Kidney epithelial cell (primary cell): ENCODE measurements around the gene C11orf86. TPM values are rescaled to one million over a fixed set of nuclear protein-coding genes. Genes with fewer than 3 reads are reported as not detected.
A peak's percentile ranks its signal among the peaks of the same experiment; 100 is the strongest.

Source experiments
- DNase-seq: peaks from one replicate; pipeline ENCODE4 v3.0.0-alpha.2; 2010; ENCODE audit warnings: low read depth
- H3K27me3 ChIP-seq: 2 replicates; pipeline ENCODE4 v1.6.0; 2011; ENCODE audit warnings: low read length; ENCODE audit not compliant: control insufficient read depth, insufficient read depth
- H3K36me3 ChIP-seq: 2 replicates; pipeline ENCODE4 v1.5.1; 2011; ENCODE audit warnings: low read length; ENCODE audit not compliant: control insufficient read depth, insufficient read depth
- H3K4me3 ChIP-seq: 2 replicates; pipeline ENCODE4 v1.5.1; 2011; ENCODE audit warnings: low read depth, mild to moderate bottlenecking, control low read depth, low read length
- total RNA-seq: library from RNA; depleted of rRNA; stranded (reverse); fragments of >200 nt; gene quantifications from 2 replicates; pipeline ENCODE4 v1.2.3, GENCODE V29; 2015
- TF ChIP-seq, protein P1 (sequence below): IDR thresholded peaks from 2 replicates; pipeline ENCODE4 v1.5.1; 2011; ENCODE audit warnings: mild to moderate bottlenecking, moderate library complexity, low read length, control low read depth, inconsistent platforms; ENCODE audit not compliant: insufficient read depth, poor library complexity, severe bottlenecking

C11orf86 gene
- total RNA-seq, 1 donor from 2014 or later: not detected

DNA sequence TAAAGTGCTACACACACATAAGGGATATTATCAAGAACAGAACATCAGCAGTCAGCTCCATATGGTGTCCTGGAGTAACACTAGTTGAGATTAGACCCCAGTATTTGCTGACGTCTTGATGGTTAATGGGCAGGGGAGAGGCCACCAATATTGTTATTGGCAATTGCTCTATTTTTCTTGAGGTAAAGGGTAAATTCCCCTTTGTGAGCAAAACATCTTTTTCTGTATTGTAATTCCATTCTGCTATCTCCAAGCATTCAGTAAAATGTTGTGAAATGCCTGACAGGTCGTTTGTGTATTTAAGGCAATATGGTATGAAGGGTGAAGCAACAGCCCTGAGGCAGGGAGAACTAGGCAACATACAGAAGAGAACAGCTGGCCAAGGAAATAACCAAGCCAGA is 38.8 kb upstream of the C11orf86 start:
- no peak for DNase-seq

DNA sequence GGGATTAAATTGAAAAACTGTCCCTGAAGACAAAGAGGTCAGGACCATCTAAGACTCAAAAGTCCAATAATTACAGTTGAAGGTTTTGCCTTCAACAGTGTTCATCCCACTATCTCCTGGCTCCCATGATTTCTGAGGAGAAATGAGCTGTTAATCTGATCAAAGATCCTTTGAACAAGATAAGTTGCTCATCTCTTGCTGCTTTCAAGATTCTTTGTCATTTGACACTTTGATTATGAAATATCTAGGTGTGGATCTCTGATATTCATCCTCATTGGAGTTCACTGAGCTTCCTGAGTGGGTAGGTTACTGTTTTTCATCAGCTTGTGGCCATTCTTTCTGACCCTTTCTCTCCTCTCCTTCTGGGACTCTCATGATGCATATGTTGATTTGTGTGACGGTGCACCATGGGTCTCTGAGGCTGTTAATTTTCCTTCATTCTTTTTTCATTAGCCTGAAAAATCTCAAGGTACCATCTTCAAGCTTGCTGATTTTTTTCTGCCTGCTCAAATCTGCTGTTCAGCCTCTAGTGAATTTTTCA is 37.8 kb upstream of the C11orf86 start:
- no peak for DNase-seq
- H3K27me3 ChIP-seq: no peaks in the 10 kb centered on the region
- no peak overlapping the region for H3K4me3 ChIP-seq
- TF ChIP-seq, protein P1, sequence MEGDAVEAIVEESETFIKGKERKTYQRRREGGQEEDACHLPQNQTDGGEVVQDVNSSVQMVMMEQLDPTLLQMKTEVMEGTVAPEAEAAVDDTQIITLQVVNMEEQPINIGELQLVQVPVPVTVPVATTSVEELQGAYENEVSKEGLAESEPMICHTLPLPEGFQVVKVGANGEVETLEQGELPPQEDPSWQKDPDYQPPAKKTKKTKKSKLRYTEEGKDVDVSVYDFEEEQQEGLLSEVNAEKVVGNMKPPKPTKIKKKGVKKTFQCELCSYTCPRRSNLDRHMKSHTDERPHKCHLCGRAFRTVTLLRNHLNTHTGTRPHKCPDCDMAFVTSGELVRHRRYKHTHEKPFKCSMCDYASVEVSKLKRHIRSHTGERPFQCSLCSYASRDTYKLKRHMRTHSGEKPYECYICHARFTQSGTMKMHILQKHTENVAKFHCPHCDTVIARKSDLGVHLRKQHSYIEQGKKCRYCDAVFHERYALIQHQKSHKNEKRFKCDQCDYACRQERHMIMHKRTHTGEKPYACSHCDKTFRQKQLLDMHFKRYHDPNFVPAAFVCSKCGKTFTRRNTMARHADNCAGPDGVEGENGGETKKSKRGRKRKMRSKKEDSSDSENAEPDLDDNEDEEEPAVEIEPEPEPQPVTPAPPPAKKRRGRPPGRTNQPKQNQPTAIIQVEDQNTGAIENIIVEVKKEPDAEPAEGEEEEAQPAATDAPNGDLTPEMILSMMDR: no peak
- no peaks in the 10 kb centered on the region for H3K36me3 ChIP-seq

More for the DNA sequence above, 38.8 kb upstream of the C11orf86 start:
- H3K36me3 ChIP-seq: no peaks in the 10 kb centered on the region
- TF ChIP-seq, protein P1: no peak
- no peak overlapping the region for H3K4me3 ChIP-seq
- H3K27me3 ChIP-seq: no peaks in the 10 kb centered on the region

DNA sequence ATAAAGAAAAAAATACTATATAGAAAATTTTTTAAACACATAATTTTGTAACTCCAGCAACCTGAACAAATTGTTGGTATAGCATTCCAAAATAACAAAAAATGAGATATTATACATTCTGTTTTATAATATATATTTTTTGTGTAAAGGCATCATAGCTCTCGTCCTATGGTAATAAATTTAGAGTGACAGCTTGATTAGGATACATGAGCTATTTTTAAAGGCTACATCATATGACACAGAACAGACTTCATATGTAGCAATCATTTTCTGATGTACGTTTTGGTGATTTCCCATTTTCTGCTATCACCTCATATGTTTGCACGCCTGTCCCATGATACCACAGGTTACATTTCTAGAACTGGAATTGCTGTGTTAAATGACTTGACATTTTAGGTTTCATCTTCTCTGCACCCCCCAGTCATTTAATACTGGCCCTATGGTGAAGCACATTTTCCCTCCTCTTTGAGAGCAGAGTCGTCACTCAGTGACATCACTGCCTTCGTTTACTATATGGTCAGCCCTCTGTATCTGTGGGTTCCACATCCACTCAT is 36.4 kb upstream of the C11orf86 start:
- no peak overlapping the region for H3K4me3 ChIP-seq
- TF ChIP-seq, protein P1: no peak
- no peak for DNase-seq
- H3K36me3 ChIP-seq: no peaks in the 10 kb centered on the region
- H3K27me3 ChIP-seq: no peaks in the 10 kb centered on the region

DNA sequence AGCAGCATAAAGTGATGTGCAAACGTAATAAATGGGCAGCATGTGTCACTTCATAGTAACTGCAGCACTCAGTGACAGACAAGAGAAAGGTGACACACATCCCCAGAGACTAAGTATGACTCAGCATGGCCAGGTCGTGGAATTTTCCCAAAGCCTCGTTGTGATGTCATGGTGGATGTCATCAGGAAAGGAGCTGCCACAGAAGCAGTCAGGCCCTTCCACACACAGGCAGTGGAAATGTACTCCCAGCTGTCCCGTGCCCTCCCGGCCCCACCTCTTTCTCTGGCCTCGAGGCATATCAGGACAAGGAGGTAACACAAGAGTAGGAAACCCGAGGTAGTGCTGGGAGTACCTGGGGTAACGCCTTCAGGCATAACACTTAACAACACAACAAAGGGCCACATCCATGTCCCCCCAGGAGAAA is 25.0 kb upstream of the C11orf86 start:
- DNase-seq: peak; percentile 80

DNA sequence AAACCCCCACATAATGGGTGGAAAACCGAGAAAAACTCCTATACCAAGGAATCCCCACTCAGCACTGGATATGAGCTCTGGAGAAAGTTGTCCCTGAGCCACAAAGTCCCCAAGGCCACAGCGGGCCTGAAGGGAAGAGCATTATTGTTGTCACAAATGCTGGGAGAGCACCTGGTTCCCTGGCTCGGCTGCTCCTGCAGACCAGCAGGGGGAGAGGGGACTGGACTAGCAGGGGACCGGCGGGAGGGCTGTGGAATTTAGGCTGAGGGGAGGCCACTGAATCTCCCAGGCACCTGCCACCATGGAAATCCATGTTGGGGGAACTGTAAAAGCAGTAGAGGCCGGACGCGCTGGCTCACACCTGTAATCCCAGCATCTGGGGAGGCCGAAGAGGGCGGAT is 24.0 kb upstream of the C11orf86 start:
- no peaks in the 10 kb centered on the region for H3K27me3 ChIP-seq
- no peak overlapping the region for H3K4me3 ChIP-seq
- TF ChIP-seq, protein P1: no peak
- no peak for DNase-seq
- H3K36me3 ChIP-seq: no peaks in the 10 kb centered on the region

More for the DNA sequence above, 25.0 kb upstream of the C11orf86 start:
- no peak overlapping the region for H3K4me3 ChIP-seq
- no peaks in the 10 kb centered on the region for H3K27me3 ChIP-seq
- no peaks in the 10 kb centered on the region for H3K36me3 ChIP-seq
- TF ChIP-seq, protein P1: no peak

DNA sequence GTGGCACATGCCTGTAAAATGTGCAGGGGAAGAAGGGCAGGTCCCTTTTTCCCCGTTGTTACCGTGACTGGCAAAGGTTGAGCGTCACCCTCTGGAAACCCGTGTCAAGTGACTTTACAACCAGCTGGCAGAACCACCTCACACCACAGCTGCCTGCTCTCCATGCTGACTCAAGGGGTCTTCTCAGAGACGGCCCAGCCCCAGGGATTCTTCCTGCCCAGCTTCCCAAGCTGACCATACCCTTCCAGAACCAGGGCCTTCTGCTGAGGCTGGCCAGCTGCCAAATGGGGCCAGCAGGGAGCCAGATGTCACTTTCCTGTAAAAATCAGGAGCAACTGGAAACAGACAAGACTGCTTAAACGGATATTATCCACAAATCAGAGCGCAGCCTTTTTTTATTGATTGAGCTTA is 23.2 kb upstream of the C11orf86 start:
- Histone ChIP-seq H3K4me3 (no peak overlapping the region), H3K36me3 (no peaks in the 10 kb centered on the region), H3K27me3 (no peaks in the 10 kb centered on the region)
- no peak for DNase-seq
- TF ChIP-seq, protein P1: no peak
